ENCODE measurements around the gene SYNJ2. TPM values are rescaled to one million over a fixed set of nuclear protein-coding genes. Genes with fewer than 3 reads are reported as not detected.

The SYNJ2 gene
- total RNA-seq, 4 donors from 2014 or later = 2.2 to 7.9 (median 3.1) TPM

- no peak for TF ChIP-seq CTCF (IDR thresholded peaks at IDR 0.05; ENCODE audit: low read depth)
These were observed 17.7 kb downstream of the SYNJ2 start for GRCh38 chr6:157999168-158000051.

- no peak for TF ChIP-seq CTCF (IDR thresholded peaks at IDR 0.05; ENCODE audit: low read depth)
These were observed 19.1 kb downstream of the SYNJ2 start for GRCh38 chr6:158000530-158001307.

- no peak for TF ChIP-seq CTCF (IDR thresholded peaks at IDR 0.05; ENCODE audit: low read depth)
These were observed 20.7 kb downstream of the SYNJ2 start for GRCh38 chr6:158002249-158002950.

- no peak for TF ChIP-seq CTCF (IDR thresholded peaks at IDR 0.05; ENCODE audit: low read depth)
These were observed 21.5 kb downstream of the SYNJ2 start for GRCh38 chr6:158002951-158003853.

GRCh38 chr6:158003910-158004700 lies 22.4 kb downstream of the SYNJ2 start:
- TF ChIP-seq CTCF (IDR thresholded peaks at IDR 0.05; ENCODE audit: low read depth) = no peak

GRCh38 chr6:158004701-158005095 lies 23.0 kb downstream of the SYNJ2 start:
- no peak for TF ChIP-seq CTCF (IDR thresholded peaks at IDR 0.05; ENCODE audit: low read depth)
